B cell (primary cell): ENCODE measurements around the gene RBM26. TPM values are rescaled to one million over a fixed set of nuclear protein-coding genes. Genes with fewer than 3 reads are reported as not detected.

Source experiments
- ATAC-seq: fragments of 200-7000 bp; cut with Tn5 transposase; one replicate; pipeline ENCODE4 v1.10.0; 2021; ENCODE audit warnings: low read depth, mild to moderate bottlenecking, moderate number of reproducible peaks, moderate library complexity
- CTCF ChIA-PET: fragments of 350-600 bp; sonication (Branson Sonifier 250); formaldehyde crosslinking; loops from one replicate; lab custom pipeline; 2021; ENCODE audit warnings: antibody characterized with exemption, inconsistent platforms; lab: Charles Lee
- POLR2A ChIA-PET: fragments of 350-600 bp; sonication (Branson Sonifier 250); formaldehyde crosslinking; loops from one replicate; lab custom pipeline; 2021; ENCODE audit warnings: antibody characterized with exemption; lab: Charles Lee
- DNase-seq: peaks from one replicate; pipeline ENCODE4 v3.0.0; 2013
- H2AFZ ChIP-seq: 2 replicates; pipeline ENCODE4 v1.6.1; 2012; ENCODE audit warnings: mild to moderate bottlenecking, low read depth, low read length; ENCODE audit not compliant: insufficient read depth, poor library complexity, severe bottlenecking
- H3K27ac ChIP-seq, 2 donors: 1 replicate in 1 of 2; 2 replicates in 1 of 2; pipeline ENCODE4 v1.5.1; 2012 to 2013; ENCODE audit warnings: low read length in 2 of 2, mild to moderate bottlenecking in 2 of 2, moderate library complexity in 1 of 2
- H3K27me3 ChIP-seq, 4 experiments: fragments of 200-600 bp in 1 of 4; sonication (generic) in 1 of 4; replicated peaks in 1 of 4; 1 replicate in 2 of 4; 2 replicates in 2 of 4; pipeline versions ENCODE4 v1.6.1 to v1.7.0; 2013 to 2016; ENCODE audit warnings: low read length in 3 of 4, mild to moderate bottlenecking in 2 of 4, mixed read lengths in 1 of 4, moderate library complexity in 1 of 4; ENCODE audit not compliant: insufficient read depth in 4 of 4, control insufficient read depth in 3 of 4; ENCODE audit errors: control extremely low read depth in 1 of 4
- H3K36me3 ChIP-seq, 2 experiments: replicated peaks in 1 of 2; 1 replicate in 1 of 2; 2 replicates in 1 of 2; pipeline versions ENCODE4 v1.6.1 to v1.7.1; 2013; ENCODE audit warnings: low read length in 1 of 2; ENCODE audit not compliant: insufficient read depth in 2 of 2, control insufficient read depth in 1 of 2; ENCODE audit errors: control extremely low read depth in 1 of 2, extremely low read depth in 1 of 2
- H3K4me1 ChIP-seq, 2 donors: fragments of 200-600 bp in 1 of 2; sonication (generic) in 1 of 2; 1 replicate in 1 of 2; 2 replicates in 1 of 2; pipeline versions ENCODE4 v1.5.1 to v1.6.1; 2013 to 2017; ENCODE audit warnings: low read length in 2 of 2; ENCODE audit not compliant: control insufficient read depth in 2 of 2, insufficient read depth in 2 of 2
- H3K4me2 ChIP-seq: replicated peaks from 2 replicates; pipeline ENCODE3; 2012; ENCODE audit warnings: mild to moderate bottlenecking, low read depth, low read length; ENCODE audit not compliant: poor library complexity, severe bottlenecking
- H3K4me3 ChIP-seq, 5 experiments: fragments of 200-600 bp in 1 of 5; sonication (generic) in 1 of 5; 1 replicate in 3 of 5; 2 replicates in 2 of 5; pipeline versions ENCODE4 v1.5.1 to v1.7.0; 2011 to 2016; ENCODE audit warnings: low read length in 4 of 5, mild to moderate bottlenecking in 4 of 5, low read depth in 2 of 5, control low read depth in 1 of 5, moderate library complexity in 1 of 5; ENCODE audit not compliant: insufficient read depth in 1 of 5; ENCODE audit errors: control extremely low read depth in 1 of 5, extremely low read depth in 1 of 5
- H3K79me2 ChIP-seq: fragments of 200-600 bp; sonication (generic); one replicate; pipeline ENCODE4 v1.6.0; 2016; ENCODE audit warnings: low read length; ENCODE audit not compliant: control insufficient read depth, insufficient read depth
- H3K9ac ChIP-seq: fragments of 200-600 bp; sonication (generic); 2 replicates; pipeline ENCODE4 v1.6.1; 2017; ENCODE audit warnings: mild to moderate bottlenecking, low read length, moderate library complexity
- H3K9me3 ChIP-seq, 3 donors: one replicate each; pipeline versions ENCODE4 v1.6.1 to v1.7.1; 2013; ENCODE audit warnings: low read length in 2 of 3; ENCODE audit not compliant: control insufficient read depth in 2 of 3, insufficient read depth in 1 of 3; ENCODE audit errors: control extremely low read depth in 1 of 3
- H4K20me1 ChIP-seq: 2 replicates; pipeline ENCODE4 v1.6.0; 2012; ENCODE audit warnings: mild to moderate bottlenecking, low read length; ENCODE audit not compliant: insufficient read depth, control insufficient read depth, poor library complexity, severe bottlenecking
- H3K27ac Mint-ChIP-seq: one replicate; pipeline ENCODE4 v1.8.0; 2021; ENCODE audit warnings: mixed read lengths
- H3K27me3 Mint-ChIP-seq: one replicate; pipeline ENCODE4 v1.8.0; 2021; ENCODE audit warnings: mixed read lengths
- H3K4me1 Mint-ChIP-seq: one replicate; pipeline ENCODE4 v1.8.0; 2021; ENCODE audit warnings: mixed read lengths
- H3K4me3 Mint-ChIP-seq: one replicate; pipeline ENCODE4 v1.8.0; 2021; ENCODE audit warnings: mixed read lengths
- H3K9me3 Mint-ChIP-seq: one replicate; pipeline ENCODE4 v1.8.0; 2022; ENCODE audit warnings: mixed read lengths; ENCODE audit not compliant: insufficient read depth
- CTCF ChIP-seq: fragments of 200-600 bp; IDR thresholded peaks from one replicate; pipeline ENCODE4 v1.8.0; 2022; ENCODE audit warnings: antibody characterized with exemption, mild to moderate bottlenecking
- EZH2 ChIP-seq: IDR thresholded peaks from 2 replicates; pipeline ENCODE4 v1.6.1; 2012; ENCODE audit warnings: borderline replicate concordance, low read depth, mild to moderate bottlenecking, moderate library complexity, low read length; ENCODE audit not compliant: insufficient read depth, poor library complexity, severe bottlenecking
- WGBS: methylation state at CpG from one replicate; pipeline ENCODE4 v1.1.5; 2013; ENCODE audit warnings: missing lambda C conversion rate; ENCODE audit not compliant: insufficient coverage; 5-methylcytosine and 5-hydroxymethylcytosine counted together
- intact Hi-C: fragments of 100-400 bp; cut with micrococcal nuclease; formaldehyde crosslinking; loops from one replicate; pipeline ENCODE4 v1.10.0; 2022
- polyA plus RNA-seq: library from polyadenylated mRNA; depleted of rRNA; stranded (reverse); fragments of >200 nt; gene quantifications from 2 replicates; pipeline ENCODE4 v1.2.3, GENCODE V29; 2012
- total RNA-seq, 2 donors: library from RNA; stranded (reverse); fragments of 120-200 nt in 1 of 2; gene quantifications; 1 replicate in 1 of 2; 2 replicates in 1 of 2; pipeline versions ENCODE4 v1.2.3 to v1.2.4, GENCODE V29; 2013 to 2022

Gene RBM26
- total and polyA plus RNA-seq, 2 donors (not counting 1 experiment from before 2014, with no cell fraction given), result 34.5 to 159 TPM

DNA sequence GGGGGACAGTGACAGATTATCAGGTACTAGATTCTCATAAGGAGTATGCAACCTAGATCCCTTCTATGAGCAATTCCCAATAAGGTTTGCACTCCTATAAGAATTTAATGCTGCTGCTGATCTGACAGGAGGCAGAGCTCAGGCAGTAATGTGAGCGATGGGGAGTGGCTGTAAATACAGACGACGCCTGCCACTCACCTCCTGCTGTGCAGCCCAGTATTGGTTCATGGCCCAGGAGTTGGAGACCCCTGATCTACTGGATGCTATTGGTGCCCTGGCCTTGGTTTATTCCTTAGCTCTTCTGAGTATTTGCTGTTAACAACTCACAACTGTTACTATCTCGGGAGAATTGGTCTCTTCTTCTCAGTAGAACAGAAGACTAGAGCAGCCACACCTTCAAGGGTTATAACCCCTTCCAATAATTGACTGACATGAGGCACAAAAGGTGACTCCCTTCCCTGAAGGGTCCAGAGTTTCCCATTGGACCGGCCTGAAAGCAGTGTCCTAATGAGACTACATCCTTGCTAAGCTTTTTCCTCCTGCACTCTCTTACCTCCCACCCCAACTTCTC is 35.0 kb upstream of the RBM26 start:
- ATAC-seq, result no peak
- H3K27me3 Mint-ChIP-seq, result peaks cover 8% of the 10 kb centered on the region
- Histone ChIP-seq H3K9me3 (no peaks in the 10 kb centered on the region), H3K4me3 (no peak overlapping the region), H3K36me3 (no peaks in the 10 kb centered on the region), H3K79me2 (no peaks in the 10 kb centered on the region), H2AFZ (no peak overlapping the region), H3K4me1 (no peaks in the 10 kb centered on the region), H3K4me2 (no peak overlapping the region), H3K9ac (no peak overlapping the region), H3K27ac (no peak overlapping the region), H3K27me3 (no peaks in the 10 kb centered on the region), H4K20me1 (no peaks in the 10 kb centered on the region)
- no peak overlapping the region for H3K4me3 Mint-ChIP-seq
- H3K27ac Mint-ChIP-seq, result no peak overlapping the region
- POLR2A ChIA-PET, result no interaction called here
- intact Hi-C loops, result no loop called here
- CTCF ChIA-PET, result interaction anchor here (2.6 kb wide), 1 partner anchor 17 kb away, joined by 10 read pairs; no protein-coding TSS in a partner anchor
- WGBS, result 89% methylated on average over 5 of the region's 5 CpGs
- no peaks in the 10 kb centered on the region for H3K9me3 Mint-ChIP-seq
- DNase-seq, result no peak
- H3K4me1 Mint-ChIP-seq, result no peaks in the 10 kb centered on the region
- TF ChIP-seq EZH2, result no peak
- no peak for TF ChIP-seq CTCF

DNA sequence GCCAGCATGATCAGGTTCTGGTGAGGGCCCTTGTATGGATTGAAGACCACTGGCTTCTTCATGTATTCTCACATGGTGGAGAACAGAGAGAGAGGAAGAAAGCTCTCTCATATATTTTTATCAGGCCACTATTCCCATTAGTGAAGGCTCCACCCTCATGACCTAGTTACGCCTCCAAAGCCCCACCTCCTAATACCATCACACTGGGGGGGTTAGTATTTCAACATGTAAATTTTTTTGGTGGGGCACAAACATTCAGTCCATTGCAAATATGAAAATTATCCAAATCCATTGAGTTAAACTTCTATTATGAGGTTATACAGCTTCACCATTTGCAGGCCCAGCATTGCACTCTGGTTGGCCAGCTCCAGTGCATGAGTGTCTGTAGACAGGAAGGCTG is 33.2 kb upstream of the RBM26 start:
- Histone ChIP-seq H3K4me2 (no peak overlapping the region), H3K36me3 (no peaks in the 10 kb centered on the region), H2AFZ (no peak overlapping the region), H3K27ac (no peak overlapping the region), H3K79me2 (no peaks in the 10 kb centered on the region), H3K4me1 (no peaks in the 10 kb centered on the region), H3K9me3 (no peaks in the 10 kb centered on the region), H3K4me3 (no peak overlapping the region), H3K27me3 (no peaks in the 10 kb centered on the region), H4K20me1 (no peaks in the 10 kb centered on the region), H3K9ac (no peak overlapping the region)
- Mint-ChIP-seq H3K9me3 (no peaks in the 10 kb centered on the region), H3K4me3 (no peak overlapping the region), H3K27me3 (peaks cover 8% of the 10 kb centered on the region), H3K27ac (no peak overlapping the region), H3K4me1 (no peaks in the 10 kb centered on the region)
- intact Hi-C loops, result no loop called here
- POLR2A ChIA-PET, result no interaction called here
- no peak for TF ChIP-seq CTCF
- TF ChIP-seq EZH2, result no peak
- ATAC-seq (no peak), DNase-seq (no peak)
- CTCF ChIA-PET, result interaction anchor here (0.9 kb wide), 1 partner anchor 15 kb away, joined by 5 read pairs; no protein-coding TSS in a partner anchor
- no CpG with 5 or more reads among the region's 1 CpG for whole genome bisulfite sequencing
